Ureter (tissue), 1 donor: ENCODE results near the gene IFNAR1. TPM values are rescaled to one million over a fixed set of nuclear protein-coding genes. Genes with fewer than 3 reads are reported as not detected.

Source experiments
- DNase-seq: peaks from one replicate; pipeline ENCODE4 v3.0.0-alpha.2; 2020; ENCODE audit warnings: low spot score
- total RNA-seq: library from RNA; stranded (reverse); gene quantifications from one replicate; pipeline ENCODE4 v1.2.4, GENCODE V29; 2023
- donor health status: DM: yes; HTN: yes; CAD: no.

The IFNAR1 gene
- total RNA-seq, 1 donor from 2014 or later: 48.7 TPM

DNA sequence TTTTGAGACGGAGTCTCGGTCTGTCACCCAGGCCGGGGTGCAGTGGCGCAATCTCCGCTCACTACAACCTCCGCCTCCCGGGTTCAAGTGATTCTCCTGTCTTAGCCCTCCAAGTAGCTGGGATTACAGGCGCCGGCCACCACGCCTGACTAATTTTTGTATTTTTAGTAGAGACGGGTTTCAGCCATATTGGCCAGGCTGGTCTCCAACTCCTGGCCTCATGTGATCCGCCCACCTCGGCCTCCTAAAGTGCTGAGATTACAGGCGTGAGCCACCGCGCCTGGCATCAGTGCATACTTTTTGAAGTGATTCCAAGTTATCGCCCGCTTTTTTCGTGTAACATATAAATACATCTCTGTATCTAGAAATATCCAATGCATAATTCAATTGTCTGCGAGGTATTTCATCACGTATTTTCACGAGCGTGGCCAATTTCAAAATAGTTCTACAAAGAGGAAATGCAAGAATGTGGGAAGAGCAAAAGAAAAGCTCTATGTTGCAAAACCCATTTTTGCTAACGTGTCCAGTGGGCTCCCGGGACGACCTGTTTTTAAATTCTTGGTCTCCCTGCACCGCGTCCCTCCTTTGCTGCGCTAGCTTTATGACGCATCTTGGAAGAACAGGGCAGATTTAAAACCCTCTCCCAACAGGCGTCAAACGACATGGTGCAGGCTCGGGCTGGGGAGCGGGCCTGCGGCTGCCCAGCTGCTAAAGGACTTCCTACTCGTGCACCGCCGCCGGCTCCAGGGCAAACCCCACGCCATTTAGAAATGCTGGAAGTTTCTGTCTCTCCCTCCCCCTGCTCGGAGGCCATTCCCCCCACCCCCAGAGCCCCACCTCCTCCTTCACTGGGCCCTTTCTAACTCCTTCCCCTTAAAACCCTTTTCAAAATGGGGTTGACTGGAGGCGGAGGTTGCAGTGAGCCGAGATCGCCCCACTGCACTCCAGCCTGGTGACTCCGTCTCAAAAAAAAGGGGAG lies 77.5 kb downstream of the IFNAR1 start:
- DNase-seq: peak; percentile 57

DNA sequence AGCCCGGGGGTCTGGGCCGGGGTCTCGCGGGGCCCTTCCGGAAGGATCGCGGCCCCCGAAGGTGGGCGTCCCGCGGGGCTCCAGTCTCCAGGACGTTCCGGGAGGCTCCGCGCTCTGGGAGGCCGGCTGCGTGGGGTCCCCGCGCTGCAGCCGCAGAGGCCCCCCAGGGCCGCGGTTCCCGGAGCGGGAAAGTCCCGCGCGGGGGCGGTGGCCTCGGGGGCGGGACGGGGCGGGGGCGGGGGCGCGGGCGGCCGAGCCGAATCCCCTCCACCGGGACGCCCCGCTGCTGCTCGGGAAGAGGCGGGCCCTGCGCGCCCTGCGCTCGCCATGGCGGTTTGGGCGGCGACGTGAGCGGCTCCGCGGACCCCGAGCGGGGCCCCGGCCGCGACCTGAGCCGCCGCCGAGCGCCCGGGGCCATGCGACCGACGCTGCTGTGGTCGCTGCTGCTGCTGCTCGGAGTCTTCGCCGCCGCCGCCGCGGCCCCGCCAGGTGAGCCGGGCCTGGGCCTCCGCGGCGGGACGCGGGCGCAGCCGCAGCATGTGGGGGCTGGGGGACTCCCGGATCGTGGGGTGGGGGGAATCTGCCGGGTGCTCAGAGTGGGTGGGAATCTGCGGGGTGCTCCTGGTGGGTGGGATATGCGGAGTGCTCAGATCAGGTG lies 78.5 kb downstream of the IFNAR1 start, which contains the start of gene IFNGR2:
TSS of gene IFNGR2 (plus strand) at position 286 of the 658 bp plus-strand sequence. CDS start at position 417, 131 bp downstream.
- no peak for DNase-seq

DNA sequence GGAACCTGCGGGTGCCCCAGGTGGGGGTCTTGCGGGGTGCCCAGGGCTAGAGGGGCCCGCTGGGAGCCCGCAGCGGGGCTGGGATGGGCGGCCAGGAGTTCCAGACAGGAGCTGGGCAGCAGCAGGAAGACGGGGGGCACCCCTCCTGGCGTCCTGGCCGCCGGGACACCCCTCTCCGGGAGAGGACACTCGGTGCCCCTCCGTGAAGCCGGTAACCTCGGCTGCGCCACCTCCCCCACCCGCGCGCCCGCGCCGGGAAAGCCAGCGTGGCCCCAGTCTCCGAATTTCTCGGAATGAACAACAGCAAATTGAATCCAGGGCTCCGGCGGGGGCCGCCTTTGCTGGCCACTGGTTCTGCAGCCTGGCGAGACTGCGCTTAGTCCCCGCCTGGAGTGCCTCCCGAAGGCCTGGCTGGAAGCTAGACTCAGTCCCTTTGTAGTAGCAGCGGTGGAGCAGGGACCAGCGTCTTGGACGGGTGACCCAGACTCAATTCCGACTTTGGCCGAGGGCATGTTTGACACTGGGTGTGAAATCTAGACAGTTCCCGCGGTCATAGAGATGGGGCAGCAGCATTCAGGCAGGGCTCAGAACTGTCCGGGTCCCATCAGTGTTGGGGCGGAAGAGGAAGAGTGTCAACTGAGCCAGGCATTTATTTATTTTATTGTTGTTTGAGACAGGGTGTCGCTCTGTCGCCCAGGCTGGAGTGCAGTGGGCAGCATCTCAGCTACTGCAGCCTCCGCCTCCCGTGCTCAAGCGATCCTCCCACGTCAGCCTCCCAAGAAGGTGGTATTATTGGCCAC lies 79.2 kb downstream of the IFNAR1 start:
- DNase-seq: peak; percentile 69

DNA sequence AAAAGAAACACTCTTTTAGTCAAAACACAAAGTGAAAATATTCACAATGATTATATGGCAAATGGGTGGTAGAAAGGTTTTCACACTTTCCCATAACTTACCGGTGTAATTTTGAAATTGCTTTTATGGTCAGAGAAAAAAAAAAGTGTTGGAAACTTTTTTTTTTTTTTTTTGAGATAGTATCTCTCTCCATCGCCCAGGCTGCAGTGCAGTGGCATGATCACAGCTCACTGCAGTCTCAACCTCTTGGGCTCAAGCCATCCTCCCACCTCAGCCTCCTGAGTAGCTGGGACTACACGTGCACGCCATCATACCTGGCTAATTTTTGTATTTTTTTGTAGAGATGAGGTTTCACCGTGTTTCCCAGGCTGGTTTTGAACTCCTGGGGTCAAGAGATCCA lies 81.7 kb downstream of the IFNAR1 start:
- DNase-seq: no peak

Other genes with a start within 250 kb of the IFNAR1 start
- 55.2 TPM for gene IFNAR2, start 95.0 kb upstream of the IFNAR1 start, total RNA-seq
- gene IL10RB, start 58.6 kb upstream of the IFNAR1 start, total RNA-seq: 32.9 TPM
- gene IFNGR2, start 78.4 kb downstream of the IFNAR1 start, total RNA-seq: 59.0 TPM
- 84.5 TPM for gene TMEM50B, start 155.0 kb downstream of the IFNAR1 start, total RNA-seq
- 1.2 TPM for gene DNAJC28, start 166.7 kb downstream of the IFNAR1 start, total RNA-seq
- 103 TPM for gene GART, start 217.1 kb downstream of the IFNAR1 start, total RNA-seq
- 390 TPM for gene SON, start 218.1 kb downstream of the IFNAR1 start, total RNA-seq